Measurements from ENCODE around the gene OR10W1.

OR10W1 gene

GRCh38 chr11:58227956-58228615 is 40.0 kb downstream of the OR10W1 start:
- Histone ChIP-seq H3K36me3 (replicated peaks) (no peaks in the 10 kb centered on the region), H3K27me3 (replicated peaks) (no peaks in the 10 kb centered on the region), H3K4me3 (ENCODE audit: low read depth, low read length) (no peak overlapping the region), H3K27ac (no peak overlapping the region)
- no peak for TF ChIP-seq CTCF (IDR thresholded peaks at IDR 0.05; ENCODE audit: low read depth, low read length, missing control alignments)
- no peak for DNase-seq
- in situ Hi-C loops (cut with HindIII; ENCODE audit: low pct_ligation_motif_present, low sequenced_read_pairs): no loop called here

GRCh38 chr11:58222721-58223120 is 45.3 kb downstream of the OR10W1 start:
- Histone ChIP-seq H3K27ac (no peak overlapping the region), H3K36me3 (replicated peaks) (no peaks in the 10 kb centered on the region), H3K4me3 (ENCODE audit: low read depth, low read length) (no peak overlapping the region), H3K27me3 (replicated peaks) (no peaks in the 10 kb centered on the region)
- no peak for DNase-seq
- in situ Hi-C loops (cut with HindIII; ENCODE audit: low pct_ligation_motif_present, low sequenced_read_pairs): no loop called here
- no peak for TF ChIP-seq CTCF (IDR thresholded peaks at IDR 0.05; ENCODE audit: low read depth, low read length, missing control alignments)
